Natural killer cell (primary cell): ENCODE measurements around the gene NT5C1A. TPM values are rescaled to one million over a fixed set of nuclear protein-coding genes. Genes with fewer than 3 reads are reported as not detected.

Experiments used
- ATAC-seq, 3 donors: fragments of 150-1000 bp in 2 of 3; fragments of 200-7000 bp in 1 of 3; cut with Tn5 transposase; 1 replicate in 1 of 3; 2 replicates in 2 of 3; pipeline ENCODE4 v1.10.0; 2021; ENCODE audit warnings: mild to moderate bottlenecking in 2 of 3, moderate library complexity in 2 of 3
- DNase-seq, 2 donors: peaks; one replicate each; pipeline versions ENCODE4 v3.0.0 to v3.0.0-alpha.2; 2013 to 2021; ENCODE audit warnings: mixed read lengths in 1 of 2
- H3K27ac ChIP-seq: one replicate; pipeline ENCODE4 v1.5.1; 2013; ENCODE audit warnings: mild to moderate bottlenecking, low read length
- H3K27me3 ChIP-seq: one replicate; pipeline ENCODE4 v1.6.1; 2013; ENCODE audit warnings: low read length; ENCODE audit not compliant: control insufficient read depth, insufficient read depth
- H3K36me3 ChIP-seq: one replicate; pipeline ENCODE4 v1.6.1; 2013; ENCODE audit warnings: low read length; ENCODE audit not compliant: control insufficient read depth, insufficient read depth
- H3K4me1 ChIP-seq: one replicate; pipeline ENCODE4 v1.6.1; 2013; ENCODE audit warnings: low read length; ENCODE audit not compliant: control insufficient read depth, insufficient read depth
- H3K4me3 ChIP-seq: one replicate; pipeline ENCODE4 v1.5.1; 2013; ENCODE audit warnings: low read length
- H3K9me3 ChIP-seq: one replicate; pipeline ENCODE4 v1.6.1; 2013; ENCODE audit warnings: low read length; ENCODE audit not compliant: control insufficient read depth, insufficient read depth
- H3K27ac Mint-ChIP-seq, 2 donors: one replicate each; pipeline ENCODE4 v1.8.0; 2022; ENCODE audit warnings: mild to moderate bottlenecking in 2 of 2, mixed read lengths in 2 of 2, moderate library complexity in 1 of 2
- H3K27me3 Mint-ChIP-seq, 2 donors: one replicate each; pipeline ENCODE4 v1.8.0; 2022; ENCODE audit warnings: low read depth in 2 of 2, mixed read lengths in 2 of 2
- H3K36me3 Mint-ChIP-seq: one replicate; pipeline ENCODE4 v1.8.0; 2022; ENCODE audit warnings: mixed read lengths
- H3K4me1 Mint-ChIP-seq, 2 donors: one replicate each; pipeline ENCODE4 v1.8.0; 2022; ENCODE audit warnings: mixed read lengths in 2 of 2
- H3K4me3 Mint-ChIP-seq: one replicate; pipeline ENCODE4 v1.8.0; 2022; ENCODE audit warnings: mild to moderate bottlenecking, moderate library complexity, mixed read lengths
- H3K9me3 Mint-ChIP-seq, 2 donors: one replicate each; pipeline ENCODE4 v1.8.0; 2022; ENCODE audit warnings: mixed read lengths in 2 of 2
- CTCF ChIP-seq: fragments of 200-600 bp; IDR thresholded peaks from one replicate; pipeline ENCODE4 v1.8.0; 2022; ENCODE audit warnings: antibody characterized with exemption
- WGBS: methylation state at CpG from one replicate; pipeline ENCODE4 v1.1.7; 2013; ENCODE audit warnings: missing lambda C conversion rate; ENCODE audit not compliant: insufficient coverage; 5-methylcytosine and 5-hydroxymethylcytosine counted together
- intact Hi-C: fragments of 100-400 bp; cut with micrococcal nuclease; formaldehyde crosslinking; loops from one replicate; pipeline ENCODE4 v1.14.2; 2022
- total RNA-seq, 4 donors: library from RNA; stranded (reverse); fragments of 120-200 nt in 1 of 4; gene quantifications; one replicate each; pipeline versions ENCODE4 v1.2.3 to v1.2.4, GENCODE V29; 2013 to 2022

NT5C1A gene
- total RNA-seq, 3 donors from 2014 or later (not counting 1 experiment from before 2014, with no cell fraction given): not detected

- peaks cover 34 to 48% of the 10 kb centered on the region in 2 donors for H3K27me3 Mint-ChIP-seq
- ATAC-seq: no peak
- H3K4me3 Mint-ChIP-seq: no peak overlapping the region
- H3K4me1 ChIP-seq: no peaks in the 10 kb centered on the region
- H3K27ac Mint-ChIP-seq: no peak overlapping the region
- H3K27me3 ChIP-seq: no peaks in the 10 kb centered on the region
- WGBS: 81% methylated on average over 3 of the region's 3 CpGs
- no peak for TF ChIP-seq CTCF
- no peak for DNase-seq
- H3K36me3 Mint-ChIP-seq: no peaks in the 10 kb centered on the region
- H3K4me3 ChIP-seq: no peak overlapping the region
- H3K9me3 Mint-ChIP-seq: no peaks in the 10 kb centered on the region
- no peaks in the 10 kb centered on the region for H3K36me3 ChIP-seq
- H3K9me3 ChIP-seq: no peaks in the 10 kb centered on the region
- intact Hi-C loops: no loop called here
- H3K27ac ChIP-seq: no peak overlapping the region
- H3K4me1 Mint-ChIP-seq: no peaks in the 10 kb centered on the region
Measured at GRCh38 chr1:39633422-39633821, 38.5 kb downstream of the NT5C1A start.

GRCh38 chr1:39632682-39633417 lies 39.1 kb downstream of the NT5C1A start:
- intact Hi-C loops: no loop called here
- Histone ChIP-seq H3K36me3 (no peaks in the 10 kb centered on the region), H3K27ac (no peak overlapping the region), H3K4me1 (no peaks in the 10 kb centered on the region), H3K27me3 (no peaks in the 10 kb centered on the region), H3K9me3 (no peaks in the 10 kb centered on the region), H3K4me3 (no peak overlapping the region)
- Mint-ChIP-seq H3K4me3 (no peak overlapping the region), H3K36me3 (no peaks in the 10 kb centered on the region), H3K4me1 (no peaks in the 10 kb centered on the region), H3K9me3 (no peaks in the 10 kb centered on the region), H3K27me3 (peaks cover 30 to 43% of the 10 kb centered on the region in 2 donors), H3K27ac (no peak overlapping the region)
- DNase-seq (no peak), ATAC-seq (no peak)
- WGBS: 82% methylated on average over 61 of the region's 61 CpGs
- no peak for TF ChIP-seq CTCF

GRCh38 chr1:39632323-39632681 lies 39.6 kb downstream of the NT5C1A start:
- DNase-seq (no peak), ATAC-seq (no peak)
- Mint-ChIP-seq H3K9me3 (no peaks in the 10 kb centered on the region), H3K4me1 (no peaks in the 10 kb centered on the region), H3K27me3 (peaks cover 25 to 38% of the 10 kb centered on the region in 2 donors), H3K27ac (no peak overlapping the region), H3K4me3 (no peak overlapping the region), H3K36me3 (no peaks in the 10 kb centered on the region)
- Histone ChIP-seq H3K4me1 (no peaks in the 10 kb centered on the region), H3K27ac (no peak overlapping the region), H3K27me3 (no peaks in the 10 kb centered on the region), H3K9me3 (no peaks in the 10 kb centered on the region), H3K4me3 (no peak overlapping the region), H3K36me3 (no peaks in the 10 kb centered on the region)
- no peak for TF ChIP-seq CTCF
- 95% methylated on average over 5 of the region's 5 CpGs for WGBS
- intact Hi-C loops: no loop called here
